HCT116 (cell line): ENCODE results near the gene FHIT. TPM values are rescaled to one million over a fixed set of nuclear protein-coding genes. Genes with fewer than 3 reads are reported as not detected.

Experiments
- ATAC-seq: fragments of 200-7000 bp; cut with Tn5 transposase; 2 replicates; pipeline ENCODE4 v1.9.1; 2020; ENCODE audit warnings: mild to moderate bottlenecking, moderate library complexity
- BruUV-seq: library from RNA; stranded (reverse); fragments of 400-500 nt; replicated peaks from 2 replicates; lab custom pipeline; 2021; lab: Mats Ljungman, UMichigan
- CTCF ChIA-PET: fragments of 300-600 bp; sonication (Branson Sonifier 250); formaldehyde crosslinking; loops from one replicate; lab custom pipeline; 2021; ENCODE audit warnings: antibody characterized with exemption; lab: Charles Lee
- POLR2A ChIA-PET: fragments of 300-600, 350-600 bp; sonication (Branson Sonifier 250); formaldehyde crosslinking; loops from one replicate; lab custom pipeline; 2021; ENCODE audit warnings: antibody characterized with exemption; lab: Charles Lee
- RAD21 ChIA-PET, 2 experiments: fragments of 300-600 bp; sonication (Branson Sonifier 250); formaldehyde crosslinking; loops; one replicate each; lab custom pipeline; 2023; ENCODE audit warnings: low total read pairs in 2 of 2; ENCODE audit not compliant: uncharacterized antibody in 2 of 2, unreplicated experiment in 2 of 2, low non-redundant PET in 1 of 2; lab: Charles Lee
- DNase-seq: peaks from one replicate; pipeline ENCODE4 v3.0.0-alpha.2; 2010; ENCODE audit warnings: low read depth, low spot score
- H2AFZ ChIP-seq: fragments of 200-600 bp; shearing (Covaris generic), sonication (generic); 2 replicates; pipeline ENCODE4 v1.6.1; 2017; ENCODE audit warnings: low read depth, mixed run types, mixed read lengths, antibody characterized with exemption, low read length; ENCODE audit not compliant: poor library complexity, severe bottlenecking
- H3K27ac ChIP-seq: 2 replicates; pipeline ENCODE4 v1.5.1; 2012; ENCODE audit warnings: low read depth, low read length
- H3K27me3 ChIP-seq: fragments of 200-600 bp; sonication (generic); 2 replicates; pipeline ENCODE4 v1.6.1; 2016; ENCODE audit warnings: mixed run types, low read length, mixed read lengths; ENCODE audit not compliant: insufficient read depth
- H3K36me3 ChIP-seq, 2 experiments: fragments of 200-500 bp in 1 of 2; fragments of 200-600 bp in 1 of 2; sonication (Bioruptor generic) in 1 of 2; sonication (generic) in 1 of 2; 2 replicates each; pipeline versions ENCODE4 v1.5.1 to v1.6.1; 2014 to 2016; ENCODE audit warnings: low read length in 2 of 2, inconsistent platforms in 1 of 2, mixed read lengths in 1 of 2, mixed run types in 1 of 2; ENCODE audit not compliant: insufficient read depth in 2 of 2, control insufficient read depth in 1 of 2
- H3K4me1 ChIP-seq, 2 experiments: fragments of 200-600 bp in 1 of 2; sonication (generic) in 1 of 2; 2 replicates each; pipeline versions ENCODE4 v1.5.1 to v1.6.1; 2012 to 2017; ENCODE audit warnings: low read length in 2 of 2, inconsistent platforms in 1 of 2, mild to moderate bottlenecking in 1 of 2, mixed read lengths in 1 of 2, mixed run types in 1 of 2, moderate library complexity in 1 of 2; ENCODE audit not compliant: insufficient read depth in 2 of 2, control insufficient read depth in 1 of 2
- H3K4me2 ChIP-seq: fragments of 200-600 bp; sonication (generic); 2 replicates; pipeline ENCODE4 v1.6.1; 2017; ENCODE audit warnings: mixed run types, low read length, mixed read lengths
- H3K4me3 ChIP-seq, 2 experiments: fragments of 200-600 bp in 1 of 2; sonication (generic) in 1 of 2; replicated peaks in 1 of 2; 2 replicates each; pipeline ENCODE4 v1.5.1; 2011 to 2016; ENCODE audit warnings: low read length in 2 of 2, control low read depth in 1 of 2, low read depth in 1 of 2, mild to moderate bottlenecking in 1 of 2, mixed read lengths in 1 of 2, mixed run types in 1 of 2
- H3K79me2 ChIP-seq: fragments of 200-600 bp; sonication (generic); 2 replicates; pipeline ENCODE4 v1.6.1; 2017; ENCODE audit warnings: mild to moderate bottlenecking, mixed run types, low read length, moderate library complexity, mixed read lengths; ENCODE audit not compliant: insufficient read depth
- H3K9ac ChIP-seq: fragments of 200-600 bp; sonication (generic); 2 replicates; pipeline ENCODE4 v1.6.1; 2016; ENCODE audit warnings: low read length, mixed read lengths
- H3K9me2 ChIP-seq: fragments of 200-600 bp; sonication (generic), shearing (Covaris generic); 2 replicates; pipeline ENCODE4 v1.6.1; 2017; ENCODE audit warnings: mixed run types, mild to moderate bottlenecking, moderate library complexity; ENCODE audit not compliant: insufficient read depth
- H3K9me3 ChIP-seq, 2 experiments: fragments of 200-500 bp in 1 of 2; fragments of 200-600 bp in 1 of 2; sonication (Bioruptor generic) in 1 of 2; sonication (generic) in 1 of 2; 2 replicates each; pipeline ENCODE4 v1.6.1; 2014 to 2017; ENCODE audit warnings: low read length in 2 of 2, mixed read lengths in 2 of 2, inconsistent platforms in 1 of 2, low read depth in 1 of 2, mild to moderate bottlenecking in 1 of 2, mixed run types in 1 of 2, moderate library complexity in 1 of 2; ENCODE audit not compliant: control insufficient read depth in 1 of 2, insufficient read depth in 1 of 2
- H4K20me1 ChIP-seq: fragments of 200-600 bp; sonication (generic), shearing (Covaris generic); 2 replicates; pipeline ENCODE4 v1.6.1; 2017; ENCODE audit warnings: mixed run types, mild to moderate bottlenecking, moderate library complexity; ENCODE audit not compliant: insufficient read depth
- CEBPB ChIP-seq: IDR thresholded peaks from 2 replicates; pipeline ENCODE4 v1.6.1; 2012; ENCODE audit warnings: low read depth
- EGR1 ChIP-seq: IDR thresholded peaks from 2 replicates; pipeline ENCODE4 v1.6.1; 2012; ENCODE audit warnings: low read depth
- ELF1 ChIP-seq: IDR thresholded peaks from 2 replicates; pipeline ENCODE4 v1.6.1; 2012; ENCODE audit warnings: low read depth, borderline replicate concordance
- FOSL1 ChIP-seq: IDR thresholded peaks from 2 replicates; pipeline ENCODE4 v1.6.1; 2012; ENCODE audit warnings: low read depth
- POLR2A ChIP-seq: IDR thresholded peaks from 2 replicates; pipeline ENCODE4 v1.7.0; 2011; ENCODE audit warnings: borderline replicate concordance; ENCODE audit not compliant: insufficient read depth, insufficient read length; ENCODE audit errors: extremely low read depth
- RAD21 ChIP-seq: IDR thresholded peaks from 2 replicates; pipeline ENCODE4 v1.6.1; 2012; ENCODE audit warnings: low read depth, mild to moderate bottlenecking
- intact Hi-C: fragments of 100-400 bp; cut with micrococcal nuclease; formaldehyde crosslinking; loops from 2 replicates; pipeline ENCODE4 v1.10.0; 2022
- total RNA-seq: library from RNA; stranded (reverse); gene quantifications from one replicate; pipeline ENCODE4 v1.2.1, GENCODE V29; 2021; ENCODE audit not compliant: unreplicated experiment
- TF ChIP-seq, protein P1 (sequence below): IDR thresholded peaks from 2 replicates; pipeline ENCODE4 v1.6.1; 2012; ENCODE audit warnings: low read depth

The FHIT gene
- total RNA-seq, 1 experiment from 2014 or later, result 20.1 TPM

DNA sequence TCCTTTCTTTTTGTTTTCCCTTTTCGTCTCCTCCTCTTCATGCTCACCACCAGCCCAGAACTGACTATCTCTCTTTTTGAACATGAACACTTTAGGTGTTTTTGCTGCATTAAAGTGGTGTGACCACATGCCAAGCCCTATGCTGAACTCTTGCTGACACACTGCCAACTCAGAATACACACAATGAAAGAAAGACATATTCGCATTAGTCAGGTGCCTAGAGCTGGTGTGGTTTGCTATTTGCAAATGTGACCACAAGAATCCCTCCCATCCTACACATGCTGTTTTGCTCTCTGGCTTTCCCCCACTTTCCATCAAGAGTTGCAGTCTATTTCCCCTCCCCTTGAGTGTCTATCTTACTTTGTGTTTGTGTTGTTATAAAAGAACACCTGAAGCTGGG is 1233.6 kb downstream of the FHIT start:
- Histone ChIP-seq H2AFZ (no peak overlapping the region), H3K9me3 (no peaks in the 10 kb centered on the region), H3K4me2 (no peak overlapping the region), H3K27ac (no peak overlapping the region), H3K36me3 (no peaks in the 10 kb centered on the region), H3K9ac (no peak overlapping the region), H3K27me3 (no peaks in the 10 kb centered on the region), H3K9me2 (no peaks in the 10 kb centered on the region), H3K79me2 (no peaks in the 10 kb centered on the region), H3K4me1 (no peaks in the 10 kb centered on the region), H3K4me3 (no peak overlapping the region), H4K20me1 (no peaks in the 10 kb centered on the region)
- ATAC-seq (no peak), DNase-seq (no peak)
- TF ChIP-seq CEBPB, result no peak
- TF ChIP-seq, protein P1, sequence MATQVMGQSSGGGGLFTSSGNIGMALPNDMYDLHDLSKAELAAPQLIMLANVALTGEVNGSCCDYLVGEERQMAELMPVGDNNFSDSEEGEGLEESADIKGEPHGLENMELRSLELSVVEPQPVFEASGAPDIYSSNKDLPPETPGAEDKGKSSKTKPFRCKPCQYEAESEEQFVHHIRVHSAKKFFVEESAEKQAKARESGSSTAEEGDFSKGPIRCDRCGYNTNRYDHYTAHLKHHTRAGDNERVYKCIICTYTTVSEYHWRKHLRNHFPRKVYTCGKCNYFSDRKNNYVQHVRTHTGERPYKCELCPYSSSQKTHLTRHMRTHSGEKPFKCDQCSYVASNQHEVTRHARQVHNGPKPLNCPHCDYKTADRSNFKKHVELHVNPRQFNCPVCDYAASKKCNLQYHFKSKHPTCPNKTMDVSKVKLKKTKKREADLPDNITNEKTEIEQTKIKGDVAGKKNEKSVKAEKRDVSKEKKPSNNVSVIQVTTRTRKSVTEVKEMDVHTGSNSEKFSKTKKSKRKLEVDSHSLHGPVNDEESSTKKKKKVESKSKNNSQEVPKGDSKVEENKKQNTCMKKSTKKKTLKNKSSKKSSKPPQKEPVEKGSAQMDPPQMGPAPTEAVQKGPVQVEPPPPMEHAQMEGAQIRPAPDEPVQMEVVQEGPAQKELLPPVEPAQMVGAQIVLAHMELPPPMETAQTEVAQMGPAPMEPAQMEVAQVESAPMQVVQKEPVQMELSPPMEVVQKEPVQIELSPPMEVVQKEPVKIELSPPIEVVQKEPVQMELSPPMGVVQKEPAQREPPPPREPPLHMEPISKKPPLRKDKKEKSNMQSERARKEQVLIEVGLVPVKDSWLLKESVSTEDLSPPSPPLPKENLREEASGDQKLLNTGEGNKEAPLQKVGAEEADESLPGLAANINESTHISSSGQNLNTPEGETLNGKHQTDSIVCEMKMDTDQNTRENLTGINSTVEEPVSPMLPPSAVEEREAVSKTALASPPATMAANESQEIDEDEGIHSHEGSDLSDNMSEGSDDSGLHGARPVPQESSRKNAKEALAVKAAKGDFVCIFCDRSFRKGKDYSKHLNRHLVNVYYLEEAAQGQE, result no peak
- no peak for TF ChIP-seq RAD21
- TF ChIP-seq EGR1, result no peak
- no peak for TF ChIP-seq POLR2A
- TF ChIP-seq FOSL1, result no peak
- no peak for TF ChIP-seq ELF1
- POLR2A ChIA-PET, result no interaction called here
- intact Hi-C loops, result no loop called here
- BruUV-seq, result no TSS peak
- RAD21 ChIA-PET, result no interaction called here
- CTCF ChIA-PET, result no interaction called here
